SH-SY5Y (cell line): ENCODE measurements around the gene OPCML.

Source experiments
- GATA2 ChIP-seq: IDR thresholded peaks from 2 replicates; pipeline ENCODE4 v1.6.1; 2011; ENCODE audit warnings: mild to moderate bottlenecking, low read depth, low read length
- GATA3 ChIP-seq: IDR thresholded peaks from 2 replicates; pipeline ENCODE4 v1.6.1; 2011; ENCODE audit warnings: low read depth, mild to moderate bottlenecking, low read length, moderate library complexity

- TF ChIP-seq GATA2: no peak
- TF ChIP-seq GATA3: no peak
Observed at GRCh38 chr11:133508468-133508867, 23.8 kb downstream of the OPCML start.
